Endothelial cell of umbilical vein (primary cell): Measurements from ENCODE around the gene LRRC19. TPM values are rescaled to one million over a fixed set of nuclear protein-coding genes. Genes with fewer than 3 reads are reported as not detected.

Experiments used
- BruUV-seq: library from RNA; stranded (reverse); fragments of 400-500 nt; replicated peaks from 2 replicates; lab custom pipeline; 2021; lab: Mats Ljungman, UMichigan
- CTCF ChIA-PET: fragments of 300-600, 350-600 bp; sonication (Branson Sonifier 250); formaldehyde crosslinking; loops from one replicate; lab custom pipeline; 2021; ENCODE audit warnings: antibody characterized with exemption, inconsistent platforms; lab: Charles Lee
- POLR2A ChIA-PET: fragments of 300-600, 350-600 bp; sonication (Branson Sonifier 250); formaldehyde crosslinking; loops from one replicate; lab custom pipeline; 2021; ENCODE audit warnings: antibody characterized with exemption, inconsistent platforms; lab: Charles Lee
- DNase-seq: peaks from one replicate; pipeline ENCODE4 v3.0.0-alpha.2; 2011; ENCODE audit warnings: low read depth, low spot score
- FAIRE-seq: peaks from 2 replicates; lab custom pipeline; 2011; peaks lifted over from hg19 to GRCh38; lab: Jason Lieb, UNC
- H2AFZ ChIP-seq: 2 replicates; pipeline ENCODE4 v1.6.0; 2012; ENCODE audit warnings: low read depth, low read length, control low read depth, inconsistent platforms
- H3K27ac ChIP-seq: 2 replicates; pipeline ENCODE4 v1.5.1; 2011; ENCODE audit warnings: low read depth, mild to moderate bottlenecking, control low read depth, low read length, moderate library complexity; ENCODE audit not compliant: insufficient read depth
- H3K27me3 ChIP-seq, 2 experiments: 2 replicates each; pipeline versions ENCODE4 v1.6.0 to v1.6.1; 2011; ENCODE audit warnings: low read length in 2 of 2, mixed read lengths in 1 of 2; ENCODE audit not compliant: control insufficient read depth in 2 of 2, insufficient read depth in 2 of 2
- H3K36me3 ChIP-seq, 2 experiments: 2 replicates in 1 of 2; 3 replicates in 1 of 2; pipeline ENCODE4 v1.5.1; 2011; ENCODE audit warnings: low read length in 2 of 2, mild to moderate bottlenecking in 1 of 2, moderate library complexity in 1 of 2; ENCODE audit not compliant: control insufficient read depth in 2 of 2, insufficient read depth in 2 of 2; ENCODE audit errors: extremely low read depth in 1 of 2
- H3K4me1 ChIP-seq: 3 replicates; pipeline ENCODE4 v1.5.1; 2011; ENCODE audit warnings: mild to moderate bottlenecking, low read length; ENCODE audit not compliant: control insufficient read depth, insufficient read depth; ENCODE audit errors: extremely low read depth
- H3K4me2 ChIP-seq: 2 replicates; pipeline ENCODE4 v1.6.1; 2011; ENCODE audit warnings: low read length, control low read depth, mixed read lengths; ENCODE audit not compliant: insufficient read depth
- H3K4me3 ChIP-seq, 3 experiments: fragments of 200-600 bp in 1 of 3; sonication (generic), shearing (Covaris generic) in 1 of 3; replicated peaks in 1 of 3; 2 replicates each; pipeline ENCODE4 v1.5.1; 2011 to 2016; ENCODE audit warnings: control low read depth in 3 of 3, low read length in 3 of 3, mild to moderate bottlenecking in 2 of 3, inconsistent platforms in 1 of 3, low read depth in 1 of 3, moderate library complexity in 1 of 3; ENCODE audit not compliant: insufficient read depth in 1 of 3
- H3K79me2 ChIP-seq: 2 replicates; pipeline ENCODE4 v1.6.0; 2012; ENCODE audit warnings: low read length, inconsistent platforms; ENCODE audit not compliant: control insufficient read depth, insufficient read depth
- H3K9ac ChIP-seq: replicated peaks from 2 replicates; pipeline ENCODE3; 2011; ENCODE audit warnings: low read length, control low read depth; ENCODE audit not compliant: insufficient read depth; ENCODE audit errors: extremely low read depth
- H3K9me1 ChIP-seq: replicated peaks from 3 replicates; pipeline ENCODE4 v1.6.0; 2011; ENCODE audit warnings: mild to moderate bottlenecking, low read length; ENCODE audit not compliant: control insufficient read depth, insufficient read depth; ENCODE audit errors: extremely low read depth
- H3K9me3 ChIP-seq: replicated peaks from 2 replicates; pipeline ENCODE4 v1.5.1; 2012; ENCODE audit warnings: low read length, inconsistent platforms; ENCODE audit not compliant: control insufficient read depth, insufficient read depth
- H4K20me1 ChIP-seq: replicated peaks from 2 replicates; pipeline ENCODE3; 2011; ENCODE audit warnings: mild to moderate bottlenecking, low read length; ENCODE audit not compliant: control insufficient read depth, insufficient read depth; ENCODE audit errors: extremely low read depth
- EZH2 ChIP-seq: IDR thresholded peaks from 2 replicates; pipeline ENCODE4 v1.6.1; 2012; ENCODE audit warnings: borderline replicate concordance, low read depth, mild to moderate bottlenecking, moderate library complexity, low read length, inconsistent platforms; ENCODE audit not compliant: severe bottlenecking
- FOS ChIP-seq: IDR thresholded peaks from 2 replicates; pipeline ENCODE4 v1.6.1; 2011; ENCODE audit warnings: mild to moderate bottlenecking, low read length, moderate library complexity, borderline replicate concordance; ENCODE audit not compliant: insufficient read depth
- GATA2 ChIP-seq: IDR thresholded peaks from 2 replicates; pipeline ENCODE4 v1.7.0; 2011; ENCODE audit warnings: low read depth, mild to moderate bottlenecking, moderate library complexity, mixed read lengths, low read length; ENCODE audit not compliant: insufficient read length, insufficient read depth
- JUN ChIP-seq: IDR thresholded peaks from 2 replicates; pipeline ENCODE4 v1.6.1; 2011; ENCODE audit warnings: borderline replicate concordance, low read depth; ENCODE audit not compliant: insufficient read length, insufficient read depth
- MAX ChIP-seq: IDR thresholded peaks from 2 replicates; pipeline ENCODE4 v1.6.1; 2011; ENCODE audit not compliant: insufficient read depth, insufficient read length
- MYC ChIP-seq: IDR thresholded peaks from one replicate; pipeline ENCODE4 v1.6.1; 2011; ENCODE audit warnings: mild to moderate bottlenecking, low read depth, low read length
- POLR2A ChIP-seq: IDR thresholded peaks from 2 replicates; pipeline ENCODE4 v1.6.1; 2012; ENCODE audit warnings: low read depth, mild to moderate bottlenecking, control low read depth, low read length
- POLR2AphosphoS5 ChIP-seq: IDR thresholded peaks from 2 replicates; pipeline ENCODE4 v1.6.1; 2012; ENCODE audit warnings: low read depth, mild to moderate bottlenecking, control low read depth, low read length, moderate library complexity; ENCODE audit not compliant: insufficient read depth
- dilution Hi-C: fragments of 300-500 bp; cut with MboI; formaldehyde crosslinking; loops from one replicate; pipeline ENCODE4 v1.15.0; 2019; ENCODE audit warnings: low sequenced_read_pairs; ENCODE audit not compliant: extremely low pct_ligation_motif_present
- intact Hi-C: fragments of 100-400 bp; cut with micrococcal nuclease; formaldehyde crosslinking; loops from one replicate; pipeline ENCODE4 v1.10.0; 2022
- polyA plus RNA-seq, 4 experiments: library from polyadenylated mRNA; depleted of rRNA in 3 of 4; stranded (reverse) in 3 of 4; unstranded in 1 of 4; fragments of >200 nt; gene quantifications; 2 replicates each; pipeline versions ENCODE4 v1.2.1 to v1.2.3, GENCODE V29; 2011 to 2012; ENCODE audit warnings: missing spikeins in 1 of 4
- total RNA-seq: library from RNA; stranded (reverse); gene quantifications from 2 replicates; pipeline ENCODE4 v1.2.3, GENCODE V29; 2021
- TF ChIP-seq, protein P1 (sequence below), 2 donors: IDR thresholded peaks; 1 replicate in 1 of 2; 2 replicates in 1 of 2; pipeline ENCODE4 v1.5.1; 2011; ENCODE audit warnings: low read length in 2 of 2, mild to moderate bottlenecking in 2 of 2, moderate library complexity in 2 of 2, control low read depth in 1 of 2, inconsistent platforms in 1 of 2, low read depth in 1 of 2; ENCODE audit not compliant: insufficient read depth in 1 of 2; ENCODE audit errors: extremely low read depth in 1 of 2

Gene LRRC19
- total and polyA plus RNA-seq, 2 donors (not counting 3 experiments of a cell fraction or from before 2014, with no cell fraction given): not detected

DNA sequence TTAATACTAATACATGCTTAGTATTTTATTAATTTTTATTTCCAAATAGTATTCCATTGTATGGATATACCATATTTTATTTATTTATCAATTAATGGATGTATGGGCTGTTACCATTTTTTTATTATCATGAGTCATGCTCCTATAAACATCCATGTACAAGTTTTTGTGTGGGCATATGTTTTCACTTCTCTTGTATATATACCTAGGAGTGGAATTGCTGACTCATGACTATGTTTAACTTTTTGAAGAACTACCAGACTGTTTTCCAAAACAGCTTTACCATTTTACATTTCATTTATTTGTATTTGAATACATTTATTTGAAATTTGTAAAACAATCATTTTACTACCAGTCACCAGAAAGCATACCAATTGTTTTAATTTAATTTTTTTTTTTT is 14.1 kb upstream of the LRRC19 start:
- no peak overlapping the region for H3K4me3 ChIP-seq
- BruUV-seq: no TSS peak

More for the DNA sequence above, 14.1 kb upstream of the LRRC19 start:
- H3K36me3 ChIP-seq: peaks cover 0 to 3% of the 10 kb centered on the region in 2 experiments
- H3K9ac ChIP-seq: no peak overlapping the region
- intact Hi-C loops (no loop called here), dilution Hi-C loops (no loop called here)
- no peaks in the 10 kb centered on the region for H3K9me1 ChIP-seq
- no peaks in the 10 kb centered on the region for H4K20me1 ChIP-seq
- H2AFZ ChIP-seq: no peak overlapping the region
- no peaks in the 10 kb centered on the region for H3K9me3 ChIP-seq
- H3K27me3 ChIP-seq: no peaks in the 10 kb centered on the region
- POLR2A ChIA-PET: no interaction called here
- H3K4me1 ChIP-seq: no peaks in the 10 kb centered on the region
- TF ChIP-seq, protein P1, sequence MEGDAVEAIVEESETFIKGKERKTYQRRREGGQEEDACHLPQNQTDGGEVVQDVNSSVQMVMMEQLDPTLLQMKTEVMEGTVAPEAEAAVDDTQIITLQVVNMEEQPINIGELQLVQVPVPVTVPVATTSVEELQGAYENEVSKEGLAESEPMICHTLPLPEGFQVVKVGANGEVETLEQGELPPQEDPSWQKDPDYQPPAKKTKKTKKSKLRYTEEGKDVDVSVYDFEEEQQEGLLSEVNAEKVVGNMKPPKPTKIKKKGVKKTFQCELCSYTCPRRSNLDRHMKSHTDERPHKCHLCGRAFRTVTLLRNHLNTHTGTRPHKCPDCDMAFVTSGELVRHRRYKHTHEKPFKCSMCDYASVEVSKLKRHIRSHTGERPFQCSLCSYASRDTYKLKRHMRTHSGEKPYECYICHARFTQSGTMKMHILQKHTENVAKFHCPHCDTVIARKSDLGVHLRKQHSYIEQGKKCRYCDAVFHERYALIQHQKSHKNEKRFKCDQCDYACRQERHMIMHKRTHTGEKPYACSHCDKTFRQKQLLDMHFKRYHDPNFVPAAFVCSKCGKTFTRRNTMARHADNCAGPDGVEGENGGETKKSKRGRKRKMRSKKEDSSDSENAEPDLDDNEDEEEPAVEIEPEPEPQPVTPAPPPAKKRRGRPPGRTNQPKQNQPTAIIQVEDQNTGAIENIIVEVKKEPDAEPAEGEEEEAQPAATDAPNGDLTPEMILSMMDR (IDR thresholded peaks at IDR 0.05; ENCODE audit: extremely low read depth in 1 of 2, insufficient read depth in 1 of 2, low read depth in 1 of 2, low read length in 2 of 2): no peak
- TF ChIP-seq FOS: no peak
- no peak for TF ChIP-seq GATA2
- TF ChIP-seq EZH2: no peak
- no peak for TF ChIP-seq MYC
- no peak for TF ChIP-seq POLR2AphosphoS5
- no peak for TF ChIP-seq POLR2A
- no peak for TF ChIP-seq MAX
- no peak for TF ChIP-seq JUN
- no peak overlapping the region for H3K27ac ChIP-seq
- DNase-seq: no peak
- CTCF ChIA-PET: interaction anchor here (0.7 kb wide), 1 partner anchor 16 kb away, joined by 3 read pairs; no protein-coding TSS in a partner anchor
- H3K79me2 ChIP-seq: no peaks in the 10 kb centered on the region
- no peak overlapping the region for H3K4me2 ChIP-seq
- FAIRE-seq: no peak
